Lower lobe of right lung (tissue), 2 donors: ENCODE measurements around the gene SOSTDC1. TPM values are rescaled to one million over a fixed set of nuclear protein-coding genes. Genes with fewer than 3 reads are reported as not detected.

Experiments used
- ATAC-seq, 2 donors: fragments of 200-7000 bp; cut with Tn5 transposase; one replicate each; pipeline ENCODE4 v1.9.1; 2020 to 2022; ENCODE audit warnings: mild to moderate bottlenecking in 2 of 2, moderate library complexity in 2 of 2
- DNase-seq: peaks from one replicate; pipeline ENCODE4 v3.0.0-alpha.2; 2020
- H3K27ac ChIP-seq: fragments of 200-600 bp; one replicate; pipeline ENCODE4 v1.8.0; 2022
- H3K27me3 ChIP-seq: fragments of 200-600 bp; one replicate; pipeline ENCODE4 v1.8.0; 2022; ENCODE audit warnings: low read depth
- H3K36me3 ChIP-seq: fragments of 200-600 bp; one replicate; pipeline ENCODE4 v1.8.0; 2022; ENCODE audit warnings: mild to moderate bottlenecking
- H3K4me1 ChIP-seq: fragments of 200-600 bp; one replicate; pipeline ENCODE4 v1.8.0; 2022
- H3K4me3 ChIP-seq: fragments of 200-600 bp; one replicate; pipeline ENCODE4 v1.8.0; 2022; ENCODE audit warnings: mild to moderate bottlenecking
- H3K9me3 ChIP-seq: fragments of 200-600 bp; one replicate; pipeline ENCODE4 v1.8.0; 2022
- intact Hi-C: fragments of 100-400 bp; cut with DNase I; formaldehyde crosslinking; loops from one replicate; pipeline ENCODE4 v1.11.0; 2022
- total RNA-seq: library from RNA; stranded (reverse); fragmentation: NEBNext Ultra II Directional; extraction: Animal tissue kit (Norgen Biotek cat#: 25700); gene quantifications from one replicate; pipeline ENCODE4 v1.2.1, GENCODE V29; 2021
- TF ChIP-seq, protein P1 (sequence below): fragments of 200-600 bp; IDR thresholded peaks from one replicate; pipeline ENCODE4 v1.8.0; 2022; ENCODE audit warnings: antibody characterized with exemption, mild to moderate bottlenecking
- donor health status: DM: no; HTN: yes; CAD: no; lungs with severe emphysema.

Gene SOSTDC1
- total RNA-seq, 1 donor from 2014 or later = 8.7 TPM

GRCh38 chr7:16431646-16432424 lies 33.7 kb downstream of the SOSTDC1 start:
- ATAC-seq = peak; percentile 39 to 63
- Histone ChIP-seq H3K27me3 (no peaks in the 10 kb centered on the region), H3K27ac (no peak overlapping the region), H3K4me3 (no peak overlapping the region), H3K36me3 (no peaks in the 10 kb centered on the region), H3K4me1 (no peaks in the 10 kb centered on the region), H3K9me3 (no peaks in the 10 kb centered on the region)
- intact Hi-C loops = no loop called here
- TF ChIP-seq, protein P1, sequence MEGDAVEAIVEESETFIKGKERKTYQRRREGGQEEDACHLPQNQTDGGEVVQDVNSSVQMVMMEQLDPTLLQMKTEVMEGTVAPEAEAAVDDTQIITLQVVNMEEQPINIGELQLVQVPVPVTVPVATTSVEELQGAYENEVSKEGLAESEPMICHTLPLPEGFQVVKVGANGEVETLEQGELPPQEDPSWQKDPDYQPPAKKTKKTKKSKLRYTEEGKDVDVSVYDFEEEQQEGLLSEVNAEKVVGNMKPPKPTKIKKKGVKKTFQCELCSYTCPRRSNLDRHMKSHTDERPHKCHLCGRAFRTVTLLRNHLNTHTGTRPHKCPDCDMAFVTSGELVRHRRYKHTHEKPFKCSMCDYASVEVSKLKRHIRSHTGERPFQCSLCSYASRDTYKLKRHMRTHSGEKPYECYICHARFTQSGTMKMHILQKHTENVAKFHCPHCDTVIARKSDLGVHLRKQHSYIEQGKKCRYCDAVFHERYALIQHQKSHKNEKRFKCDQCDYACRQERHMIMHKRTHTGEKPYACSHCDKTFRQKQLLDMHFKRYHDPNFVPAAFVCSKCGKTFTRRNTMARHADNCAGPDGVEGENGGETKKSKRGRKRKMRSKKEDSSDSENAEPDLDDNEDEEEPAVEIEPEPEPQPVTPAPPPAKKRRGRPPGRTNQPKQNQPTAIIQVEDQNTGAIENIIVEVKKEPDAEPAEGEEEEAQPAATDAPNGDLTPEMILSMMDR = peak; percentile 37
- no peak for DNase-seq

DNA sequence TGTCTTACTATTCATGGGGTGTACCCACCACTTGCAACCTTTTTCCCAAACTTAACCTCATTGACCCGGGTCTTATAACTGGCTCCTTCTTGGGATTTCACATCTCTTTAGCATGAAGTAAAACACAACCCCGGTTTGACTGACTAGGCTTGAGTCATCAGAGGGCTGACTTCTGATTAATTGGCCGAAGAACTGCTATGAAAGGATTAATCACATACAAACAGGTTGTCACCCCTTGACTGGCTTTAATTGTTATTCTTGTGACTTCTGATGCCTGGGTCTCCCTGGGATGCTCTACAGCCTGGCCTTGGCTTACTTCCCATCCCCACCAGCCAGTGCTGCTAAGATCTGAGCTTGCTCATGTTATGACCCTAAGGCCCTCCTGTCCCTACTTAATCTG lies 35.4 kb downstream of the SOSTDC1 start:
- intact Hi-C loops = no loop called here
- TF ChIP-seq, protein P1 = no peak
- H3K4me3 ChIP-seq = no peak overlapping the region
- H3K36me3 ChIP-seq = no peaks in the 10 kb centered on the region
- ATAC-seq (no peak), DNase-seq (no peak)
- no peaks in the 10 kb centered on the region for H3K9me3 ChIP-seq
- H3K4me1 ChIP-seq = no peaks in the 10 kb centered on the region
- no peaks in the 10 kb centered on the region for H3K27me3 ChIP-seq
- H3K27ac ChIP-seq = no peak overlapping the region

DNA sequence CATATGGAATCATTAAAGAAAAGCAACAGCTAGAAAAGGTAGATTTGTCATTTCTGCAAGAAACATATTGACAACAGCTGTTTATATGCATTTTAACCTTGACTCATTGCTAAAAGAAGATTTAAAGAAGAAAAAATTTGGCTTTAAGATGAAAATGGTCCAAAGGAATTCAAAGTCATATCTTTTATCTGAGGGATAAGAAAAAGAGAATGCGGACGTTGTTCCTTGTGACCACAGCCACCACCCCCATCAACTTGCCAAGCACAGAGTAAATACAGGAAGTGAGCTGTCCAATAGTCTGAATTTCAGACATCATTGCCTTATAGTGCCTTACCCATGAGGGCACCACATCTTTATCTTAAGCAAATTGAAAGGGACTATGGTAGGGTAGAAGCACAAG lies 36.9 kb downstream of the SOSTDC1 start:
- Histone ChIP-seq H3K4me1 (no peaks in the 10 kb centered on the region), H3K27ac (no peak overlapping the region), H3K9me3 (no peaks in the 10 kb centered on the region), H3K27me3 (no peaks in the 10 kb centered on the region), H3K4me3 (no peak overlapping the region), H3K36me3 (no peaks in the 10 kb centered on the region)
- DNase-seq (no peak), ATAC-seq (peak in 1 of 2 donors; percentile 46)
- TF ChIP-seq, protein P1 = no peak
- intact Hi-C loops = no loop called here

GRCh38 chr7:16428182-16428581 lies 37.4 kb downstream of the SOSTDC1 start:
- Histone ChIP-seq H3K27me3 (no peaks in the 10 kb centered on the region), H3K9me3 (no peaks in the 10 kb centered on the region), H3K36me3 (no peaks in the 10 kb centered on the region), H3K4me3 (no peak overlapping the region), H3K4me1 (no peaks in the 10 kb centered on the region), H3K27ac (no peak overlapping the region)
- TF ChIP-seq, protein P1 = no peak
- no peak for ATAC-seq
- DNase-seq = no peak
- intact Hi-C loops = no loop called here

DNA sequence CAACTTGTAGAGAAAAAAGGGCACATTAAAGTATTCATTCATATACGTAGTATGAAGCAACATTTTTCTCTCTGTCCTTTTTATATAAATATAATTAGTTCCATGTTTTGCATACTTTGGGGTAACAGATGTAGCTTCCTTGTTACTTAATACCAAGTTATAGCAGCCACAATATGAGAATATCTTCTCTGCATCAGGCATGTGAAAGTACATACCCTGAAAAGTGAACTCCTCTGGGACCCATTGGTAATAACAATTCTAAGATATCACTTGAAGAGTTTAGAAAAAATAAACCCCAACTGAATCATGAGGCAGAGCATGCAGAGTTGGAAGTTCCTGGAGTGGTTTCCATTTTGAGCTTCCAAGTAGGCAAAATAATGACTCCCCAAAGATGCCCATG lies 41.8 kb downstream of the SOSTDC1 start:
- intact Hi-C loops = no loop called here
- ATAC-seq = no peak
- H3K27ac ChIP-seq = no peak overlapping the region

More for the DNA sequence above, 41.8 kb downstream of the SOSTDC1 start:
- Histone ChIP-seq H3K9me3 (no peaks in the 10 kb centered on the region), H3K4me1 (peaks cover 16% of the 10 kb centered on the region), H3K36me3 (no peaks in the 10 kb centered on the region), H3K27me3 (no peaks in the 10 kb centered on the region), H3K4me3 (no peak overlapping the region)
- DNase-seq = no peak
- TF ChIP-seq, protein P1 = no peak
